Breast epithelium (tissue), 4 donors: ENCODE measurements around the gene SPATA3. TPM values are rescaled to one million over a fixed set of nuclear protein-coding genes. Genes with fewer than 3 reads are reported as not detected.

Source experiments
- DNase-seq, 2 donors: peaks; one replicate each; pipeline ENCODE4 v3.0.0-alpha.2; 2019; ENCODE audit warnings: low spot score in 2 of 2
- H3K27ac ChIP-seq, 2 donors: fragments of 200-600 bp; sonication (generic) in 1 of 2; one replicate each; pipeline ENCODE4 v1.5.1; 2016 to 2019; ENCODE audit warnings: mild to moderate bottlenecking in 1 of 2
- H3K27me3 ChIP-seq, 2 donors: fragments of 200-600 bp; sonication (generic) in 1 of 2; one replicate each; pipeline versions ENCODE4 v1.5.1 to v1.6.0; 2017 to 2019; ENCODE audit warnings: control low read depth in 1 of 2, mild to moderate bottlenecking in 1 of 2
- H3K36me3 ChIP-seq: fragments of 200-600 bp; one replicate; pipeline ENCODE4 v1.5.1; 2019
- H3K4me1 ChIP-seq, 2 donors: fragments of 200-600 bp; sonication (generic); one replicate each; pipeline ENCODE4 v1.5.1; 2016 to 2019; ENCODE audit warnings: control low read depth in 1 of 2
- H3K4me3 ChIP-seq, 3 donors: fragments of 200-600 bp; sonication (generic); 1 replicate in 2 of 3; 2 replicates in 1 of 3; pipeline ENCODE4 v1.5.1; 2016 to 2019; ENCODE audit warnings: mild to moderate bottlenecking in 3 of 3, moderate library complexity in 2 of 3
- H3K9me3 ChIP-seq, 2 donors: fragments of 200-600 bp; sonication (generic) in 1 of 2; one replicate each; pipeline ENCODE4 v1.5.1; 2016 to 2019; ENCODE audit warnings: control low read depth in 1 of 2
- CTCF ChIP-seq, 3 donors: fragments of 450-650 bp; IDR thresholded peaks; one replicate each; pipeline ENCODE4 v1.5.1; 2016 to 2017; ENCODE audit warnings: antibody characterized with exemption in 3 of 3, mild to moderate bottlenecking in 3 of 3, moderate library complexity in 3 of 3
- POLR2A ChIP-seq: fragments of 450-650 bp; IDR thresholded peaks from one replicate; pipeline ENCODE4 v1.6.1; 2016; ENCODE audit warnings: antibody characterized with exemption, mild to moderate bottlenecking, moderate library complexity
- POLR2AphosphoS5 ChIP-seq, 3 donors: sonication (generic); formaldehyde crosslinking; IDR thresholded peaks; one replicate each; pipeline ENCODE4 v1.6.1; 2017; ENCODE audit warnings: antibody characterized with exemption in 3 of 3
- intact Hi-C: fragments of 100-400 bp; cut with DNase I; formaldehyde crosslinking; loops from one replicate; pipeline ENCODE4 v1.15.1; 2023; ENCODE audit warnings: low total_unique reads
- total RNA-seq, 3 donors: library from RNA; depleted of rRNA; stranded (reverse); fragments of >200 nt; gene quantifications; one replicate each; pipeline ENCODE4 v1.1.0, GENCODE V29; 2016

The SPATA3 gene
- total RNA-seq, 3 donors from 2014 or later = not detected

DNA sequence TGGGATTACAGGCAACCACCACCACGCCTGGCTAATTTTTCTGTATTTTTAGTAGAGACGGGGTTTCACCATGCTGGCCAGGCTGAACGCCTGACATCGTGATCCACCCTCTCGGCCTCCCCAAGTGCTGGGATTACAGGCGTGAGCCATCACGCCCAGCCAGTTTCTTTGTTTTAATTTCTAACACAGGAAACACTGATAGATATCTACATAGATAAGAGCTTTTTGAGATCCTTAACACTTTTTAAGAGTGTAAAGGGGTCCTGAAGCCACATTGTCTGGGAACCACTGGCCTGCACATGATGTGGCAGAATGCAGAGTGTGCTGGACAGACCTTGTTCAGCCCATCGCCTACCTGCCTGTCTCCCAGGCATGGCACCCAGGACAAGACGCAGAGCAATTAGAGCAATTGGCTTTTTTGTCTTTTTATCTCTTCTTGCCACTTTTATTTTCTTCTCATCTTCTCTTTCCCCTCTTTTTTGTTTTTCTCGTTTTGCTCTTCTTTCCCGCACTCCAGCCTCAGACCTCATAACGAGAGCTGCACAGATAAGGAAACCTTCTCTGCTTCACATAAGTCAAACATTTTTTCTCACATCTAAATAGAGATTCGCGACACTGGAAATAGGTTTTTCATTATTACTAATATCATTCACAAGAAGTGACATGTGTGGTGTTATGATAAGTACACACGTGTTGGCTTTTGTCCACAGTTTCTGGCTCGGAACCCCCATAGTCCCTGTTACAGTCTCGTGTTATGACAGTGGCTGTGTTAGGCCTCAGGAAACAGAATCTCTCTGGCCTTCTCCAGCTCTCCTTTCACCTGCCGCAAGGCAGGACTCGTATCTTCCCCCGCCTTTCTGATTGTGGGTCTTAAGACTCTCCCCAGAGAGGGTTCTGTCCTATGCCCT, 45.7 kb upstream of the SPATA3 start:
- Histone ChIP-seq H3K27me3 (no peaks in the 10 kb centered on the region), H3K36me3 (no peaks in the 10 kb centered on the region), H3K4me3 (no peak overlapping the region), H3K9me3 (no peaks in the 10 kb centered on the region), H3K4me1 (no peaks in the 10 kb centered on the region), H3K27ac (no peak overlapping the region)
- TF ChIP-seq CTCF (IDR thresholded peaks at IDR 0.05) (no peak), POLR2AphosphoS5 (IDR thresholded peaks at IDR 0.05) (no peak), POLR2A (no peak)
- DNase-seq = no peak
- intact Hi-C loops = no loop called here

DNA sequence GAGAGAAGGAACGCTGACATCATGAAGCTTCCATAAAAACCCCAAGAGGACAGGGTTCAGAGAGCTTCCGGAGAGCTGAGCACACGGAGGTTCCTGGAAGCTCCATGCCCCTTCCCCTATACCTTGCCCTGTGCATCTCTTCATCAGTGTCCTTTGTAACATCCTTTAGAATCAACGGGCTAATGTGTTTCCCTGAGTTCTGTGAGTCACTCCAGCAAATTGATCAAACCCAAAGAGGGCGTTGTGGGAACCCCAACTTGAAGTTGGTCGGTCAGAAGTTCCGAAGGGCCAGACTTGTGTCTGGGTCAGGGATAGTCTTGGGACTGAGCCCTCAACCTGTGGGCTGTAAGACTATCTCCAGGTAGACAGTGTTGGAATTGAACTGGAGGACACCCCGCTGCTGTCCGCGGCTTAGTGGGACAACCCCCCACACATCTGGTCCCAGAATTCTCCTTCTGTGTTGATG, 45.0 kb upstream of the SPATA3 start:
- no peaks in the 10 kb centered on the region for H3K36me3 ChIP-seq
- TF ChIP-seq POLR2AphosphoS5 (IDR thresholded peaks at IDR 0.05) (no peak), CTCF (IDR thresholded peaks at IDR 0.05) (no peak), POLR2A (no peak)
- no peaks in the 10 kb centered on the region for H3K27me3 ChIP-seq
- DNase-seq = no peak
- H3K4me3 ChIP-seq = no peak overlapping the region
- no peaks in the 10 kb centered on the region for H3K9me3 ChIP-seq
- intact Hi-C loops = no loop called here
- H3K4me1 ChIP-seq = no peaks in the 10 kb centered on the region
- H3K27ac ChIP-seq = no peak overlapping the region

DNA sequence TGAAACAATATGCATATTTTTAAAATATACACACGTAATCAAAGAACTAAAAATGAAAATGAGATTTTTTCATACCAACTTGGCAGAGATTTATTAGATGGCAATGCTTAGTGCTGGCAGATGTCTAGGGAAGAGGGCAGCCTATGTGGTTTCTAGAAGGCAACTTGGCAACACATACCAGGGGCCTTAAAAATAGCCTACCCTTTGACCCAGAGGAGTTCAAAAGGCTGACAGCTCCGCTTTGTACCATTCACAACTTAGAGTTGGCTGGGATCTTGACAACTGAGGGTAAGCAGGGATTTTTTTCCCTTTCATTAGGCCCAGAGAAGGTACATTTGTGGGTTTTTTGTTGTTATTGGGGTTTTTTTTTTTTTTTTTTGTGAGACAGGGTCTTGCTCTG, 44.5 kb upstream of the SPATA3 start:
- TF ChIP-seq POLR2A (no peak), POLR2AphosphoS5 (IDR thresholded peaks at IDR 0.05) (no peak), CTCF (IDR thresholded peaks at IDR 0.05) (no peak)
- Histone ChIP-seq H3K4me3 (no peak overlapping the region), H3K36me3 (no peaks in the 10 kb centered on the region), H3K9me3 (no peaks in the 10 kb centered on the region), H3K4me1 (no peaks in the 10 kb centered on the region), H3K27me3 (no peaks in the 10 kb centered on the region), H3K27ac (no peak overlapping the region)
- intact Hi-C loops = no loop called here
- DNase-seq = no peak

- Histone ChIP-seq H3K4me1 (peaks cover 0 to 2% of the 10 kb centered on the region in 2 donors), H3K4me3 (no peak overlapping the region), H3K36me3 (no peaks in the 10 kb centered on the region), H3K27ac (no peak overlapping the region), H3K27me3 (no peaks in the 10 kb centered on the region), H3K9me3 (no peaks in the 10 kb centered on the region)
- no peak for DNase-seq
- intact Hi-C loops = loop anchor here (1.0 kb wide), 1 partner anchor 10 kb away; no protein-coding TSS in a partner anchor
- no peak for TF ChIP-seq CTCF (IDR thresholded peaks at IDR 0.05)
- TF ChIP-seq POLR2A = no peak
- no peak for TF ChIP-seq POLR2AphosphoS5 (IDR thresholded peaks at IDR 0.05)
These were observed 43.5 kb upstream of the SPATA3 start for GRCh38 chr2:230952226-230952956.

DNA sequence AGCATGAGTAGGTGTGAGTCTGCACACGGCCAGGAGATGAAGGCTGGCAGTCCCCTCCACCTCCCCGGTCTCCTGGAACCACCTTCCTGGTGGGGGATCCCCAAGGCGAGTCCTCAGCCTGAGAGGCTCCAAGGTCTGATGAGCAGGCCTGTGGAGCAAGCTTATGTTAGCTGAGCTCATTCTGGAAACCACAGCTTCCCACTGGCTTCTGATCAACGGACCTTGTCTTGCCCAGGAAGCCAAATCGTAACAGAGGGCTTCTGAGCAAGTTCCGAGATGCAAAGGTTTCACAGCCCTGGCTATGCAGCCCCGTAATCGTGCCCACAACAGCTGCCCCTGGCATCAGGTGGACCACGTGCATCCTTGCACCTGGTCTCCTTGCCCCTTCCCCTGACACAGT, 42.1 kb upstream of the SPATA3 start:
- intact Hi-C loops = no loop called here
- H3K27me3 ChIP-seq = no peaks in the 10 kb centered on the region
- no peak for TF ChIP-seq CTCF (IDR thresholded peaks at IDR 0.05)
- TF ChIP-seq POLR2A = no peak
- TF ChIP-seq POLR2AphosphoS5 (IDR thresholded peaks at IDR 0.05) = no peak
- peaks cover 0 to 3% of the 10 kb centered on the region in 2 donors for H3K4me1 ChIP-seq
- no peak for DNase-seq
- no peak overlapping the region for H3K4me3 ChIP-seq
- H3K27ac ChIP-seq = no peak overlapping the region
- no peaks in the 10 kb centered on the region for H3K36me3 ChIP-seq
- H3K9me3 ChIP-seq = no peaks in the 10 kb centered on the region
